Epithelial cell of umbilical artery (primary cell): Measurements from ENCODE around the gene DENND2A. TPM values are rescaled to one million over a fixed set of nuclear protein-coding genes. Genes with fewer than 3 reads are reported as not detected.

ENCODE experiments used
- total RNA-seq: library from RNA; depleted of rRNA; stranded (reverse); fragments of >200 nt; gene quantifications from 2 replicates; pipeline ENCODE4 v1.2.3, GENCODE V29; 2014

DENND2A gene
- total RNA-seq = 0.30 TPM in 1 of 2 replicates, not detected in the other

GRCh38 chr7:140640727-140641523 lies at the start of gene DENND2A:
Gene DENND2A (minus strand): TSS chr7:140640813. CDS start chr7:140602397, 38,416 bp downstream.

GRCh38 chr7:140672382-140673062 lies 31.9 kb upstream of the DENND2A start, which contains the start of gene ADCK2:
Gene ADCK2 (plus strand): TSS chr7:140672945. CDS start chr7:140673331, 386 bp downstream.

DNA sequence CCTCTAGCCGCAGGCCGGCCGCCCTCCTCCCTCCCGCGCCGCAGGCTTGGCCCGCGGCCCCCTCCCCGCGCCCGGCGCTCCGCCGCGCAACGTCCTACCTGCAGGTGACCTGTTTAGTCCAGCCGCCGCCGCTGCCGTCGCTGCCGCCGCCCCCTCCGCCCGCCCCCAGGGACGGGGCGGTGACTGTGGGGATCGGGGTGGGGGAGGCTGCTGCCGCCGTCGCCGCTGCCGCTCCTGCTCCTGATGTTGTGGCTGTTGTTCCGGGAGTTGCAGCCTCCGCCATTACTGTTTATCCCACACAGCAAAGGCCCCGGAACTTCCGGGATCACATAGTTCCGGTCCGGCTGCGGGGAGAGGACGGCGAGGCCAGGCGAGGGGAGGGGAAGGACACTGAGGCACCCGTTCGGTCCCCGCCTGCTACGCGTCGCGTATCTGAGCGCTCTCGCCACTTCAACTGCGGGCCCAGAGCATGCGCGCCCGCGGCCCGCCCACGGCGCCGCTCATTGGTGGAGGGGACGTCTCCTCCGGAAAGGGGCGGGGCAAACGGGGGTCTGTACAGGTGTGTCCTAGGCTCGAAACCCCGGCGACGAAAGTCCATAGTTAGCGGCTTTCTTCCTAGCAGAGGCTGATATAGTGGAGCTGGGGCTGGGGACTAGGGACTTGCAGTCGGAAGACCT lies 161.4 kb downstream of the DENND2A start, which contains the start of gene MKRN1:
Gene MKRN1 (minus strand): TSS at position 444 of the 677 bp plus-strand sequence. CDS start 161 bp downstream, at position 283.

Other genes starting within 250 kb of the DENND2A start
- gene SLC37A3, start 242.3 kb downstream of the DENND2A start, total RNA-seq = 62.3 and 71.5 TPM in 2 replicates
- 0.46 TPM in 1 of 2 replicates, not detected in the other for gene RAB19, start 236.8 kb downstream of the DENND2A start, total RNA-seq
- gene MKRN1, start 161.3 kb downstream of the DENND2A start, total RNA-seq = 50.3 and 57.4 TPM in 2 replicates
- gene ADCK2, start 32.1 kb upstream of the DENND2A start, total RNA-seq = 22.8 and 27.0 TPM in 2 replicates
- 139 and 252 TPM in 2 replicates for gene NDUFB2, start 55.9 kb upstream of the DENND2A start, total RNA-seq